Natural killer cell (primary cell): ENCODE measurements around the gene EFNA3. TPM values are rescaled to one million over a fixed set of nuclear protein-coding genes. Genes with fewer than 3 reads are reported as not detected.

Source experiments
- ATAC-seq, 3 donors: fragments of 150-1000 bp in 2 of 3; fragments of 200-7000 bp in 1 of 3; cut with Tn5 transposase; 1 replicate in 1 of 3; 2 replicates in 2 of 3; pipeline ENCODE4 v1.10.0; 2021; ENCODE audit warnings: mild to moderate bottlenecking in 2 of 3, moderate library complexity in 2 of 3
- DNase-seq, 2 donors: peaks; one replicate each; pipeline versions ENCODE4 v3.0.0 to v3.0.0-alpha.2; 2013 to 2021; ENCODE audit warnings: mixed read lengths in 1 of 2
- H3K27ac ChIP-seq: one replicate; pipeline ENCODE4 v1.5.1; 2013; ENCODE audit warnings: mild to moderate bottlenecking, low read length
- H3K27me3 ChIP-seq: one replicate; pipeline ENCODE4 v1.6.1; 2013; ENCODE audit warnings: low read length; ENCODE audit not compliant: control insufficient read depth, insufficient read depth
- H3K36me3 ChIP-seq: one replicate; pipeline ENCODE4 v1.6.1; 2013; ENCODE audit warnings: low read length; ENCODE audit not compliant: control insufficient read depth, insufficient read depth
- H3K4me1 ChIP-seq: one replicate; pipeline ENCODE4 v1.6.1; 2013; ENCODE audit warnings: low read length; ENCODE audit not compliant: control insufficient read depth, insufficient read depth
- H3K4me3 ChIP-seq: one replicate; pipeline ENCODE4 v1.5.1; 2013; ENCODE audit warnings: low read length
- H3K9me3 ChIP-seq: one replicate; pipeline ENCODE4 v1.6.1; 2013; ENCODE audit warnings: low read length; ENCODE audit not compliant: control insufficient read depth, insufficient read depth
- H3K27ac Mint-ChIP-seq, 2 donors: one replicate each; pipeline ENCODE4 v1.8.0; 2022; ENCODE audit warnings: mild to moderate bottlenecking in 2 of 2, mixed read lengths in 2 of 2, moderate library complexity in 1 of 2
- H3K27me3 Mint-ChIP-seq, 2 donors: one replicate each; pipeline ENCODE4 v1.8.0; 2022; ENCODE audit warnings: low read depth in 2 of 2, mixed read lengths in 2 of 2
- H3K36me3 Mint-ChIP-seq: one replicate; pipeline ENCODE4 v1.8.0; 2022; ENCODE audit warnings: mixed read lengths
- H3K4me1 Mint-ChIP-seq, 2 donors: one replicate each; pipeline ENCODE4 v1.8.0; 2022; ENCODE audit warnings: mixed read lengths in 2 of 2
- H3K4me3 Mint-ChIP-seq: one replicate; pipeline ENCODE4 v1.8.0; 2022; ENCODE audit warnings: mild to moderate bottlenecking, moderate library complexity, mixed read lengths
- H3K9me3 Mint-ChIP-seq, 2 donors: one replicate each; pipeline ENCODE4 v1.8.0; 2022; ENCODE audit warnings: mixed read lengths in 2 of 2
- WGBS: methylation state at CpG from one replicate; pipeline ENCODE4 v1.1.7; 2013; ENCODE audit warnings: missing lambda C conversion rate; ENCODE audit not compliant: insufficient coverage; 5-methylcytosine and 5-hydroxymethylcytosine counted together
- intact Hi-C: fragments of 100-400 bp; cut with micrococcal nuclease; formaldehyde crosslinking; loops from one replicate; pipeline ENCODE4 v1.14.2; 2022
- total RNA-seq, 4 donors: library from RNA; stranded (reverse); fragments of 120-200 nt in 1 of 4; gene quantifications; one replicate each; pipeline versions ENCODE4 v1.2.3 to v1.2.4, GENCODE V29; 2013 to 2022
- TF ChIP-seq, protein P1 (sequence below): fragments of 200-600 bp; IDR thresholded peaks from one replicate; pipeline ENCODE4 v1.8.0; 2022; ENCODE audit warnings: antibody characterized with exemption

Gene EFNA3
- total RNA-seq, 3 donors from 2014 or later (not counting 1 experiment from before 2014, with no cell fraction given), result 0.52 to 1.1 (median 0.68) TPM

DNA sequence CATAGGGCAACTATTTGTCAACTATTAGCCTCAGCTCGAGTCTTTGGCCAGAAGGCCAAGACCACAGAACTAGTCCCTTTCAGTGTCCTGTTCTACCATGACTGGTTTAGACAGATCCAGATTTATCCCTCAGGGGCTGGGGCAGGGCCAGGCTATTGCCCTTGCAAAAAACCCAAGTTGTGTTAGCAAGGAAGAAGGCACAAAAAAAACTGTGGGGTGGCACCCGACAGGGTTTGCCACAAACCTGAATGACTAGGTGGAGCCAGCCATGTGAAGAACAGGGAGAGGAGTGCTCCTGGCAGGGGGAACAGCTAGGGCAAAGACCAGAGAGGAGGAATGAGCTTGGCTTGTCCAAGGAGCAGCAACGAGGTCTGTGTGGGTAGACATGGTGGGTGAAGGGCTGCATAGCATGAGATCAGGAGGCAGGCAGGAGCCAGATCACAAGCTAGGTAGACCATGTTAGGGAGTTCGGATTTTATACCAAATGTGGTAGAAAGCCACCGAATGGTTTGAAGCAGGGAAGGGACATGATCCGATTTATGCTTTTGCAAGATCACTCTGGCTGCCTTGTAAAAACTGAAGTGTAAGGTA lies 40.7 kb upstream of the EFNA3 start:
- H3K27ac ChIP-seq, result no peak overlapping the region
- intact Hi-C loops, result no loop called here
- WGBS, result 82% methylated on average over 6 of the region's 6 CpGs
- no peaks in the 10 kb centered on the region for H3K27me3 ChIP-seq
- H3K27me3 Mint-ChIP-seq, result peaks cover 5 to 12% of the 10 kb centered on the region in 2 donors
- peaks cover 0 to 5% of the 10 kb centered on the region in 2 donors for H3K4me1 Mint-ChIP-seq
- H3K9me3 ChIP-seq, result no peaks in the 10 kb centered on the region
- TF ChIP-seq, protein P1, sequence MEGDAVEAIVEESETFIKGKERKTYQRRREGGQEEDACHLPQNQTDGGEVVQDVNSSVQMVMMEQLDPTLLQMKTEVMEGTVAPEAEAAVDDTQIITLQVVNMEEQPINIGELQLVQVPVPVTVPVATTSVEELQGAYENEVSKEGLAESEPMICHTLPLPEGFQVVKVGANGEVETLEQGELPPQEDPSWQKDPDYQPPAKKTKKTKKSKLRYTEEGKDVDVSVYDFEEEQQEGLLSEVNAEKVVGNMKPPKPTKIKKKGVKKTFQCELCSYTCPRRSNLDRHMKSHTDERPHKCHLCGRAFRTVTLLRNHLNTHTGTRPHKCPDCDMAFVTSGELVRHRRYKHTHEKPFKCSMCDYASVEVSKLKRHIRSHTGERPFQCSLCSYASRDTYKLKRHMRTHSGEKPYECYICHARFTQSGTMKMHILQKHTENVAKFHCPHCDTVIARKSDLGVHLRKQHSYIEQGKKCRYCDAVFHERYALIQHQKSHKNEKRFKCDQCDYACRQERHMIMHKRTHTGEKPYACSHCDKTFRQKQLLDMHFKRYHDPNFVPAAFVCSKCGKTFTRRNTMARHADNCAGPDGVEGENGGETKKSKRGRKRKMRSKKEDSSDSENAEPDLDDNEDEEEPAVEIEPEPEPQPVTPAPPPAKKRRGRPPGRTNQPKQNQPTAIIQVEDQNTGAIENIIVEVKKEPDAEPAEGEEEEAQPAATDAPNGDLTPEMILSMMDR, result no peak
- no peak overlapping the region for H3K4me3 ChIP-seq
- ATAC-seq, result no peak
- no peaks in the 10 kb centered on the region for H3K9me3 Mint-ChIP-seq
- no peaks in the 10 kb centered on the region for H3K4me1 ChIP-seq
- H3K36me3 ChIP-seq, result no peaks in the 10 kb centered on the region
- H3K4me3 Mint-ChIP-seq, result no peak overlapping the region
- no peaks in the 10 kb centered on the region for H3K36me3 Mint-ChIP-seq
- DNase-seq, result no peak
- H3K27ac Mint-ChIP-seq, result no peak overlapping the region

DNA sequence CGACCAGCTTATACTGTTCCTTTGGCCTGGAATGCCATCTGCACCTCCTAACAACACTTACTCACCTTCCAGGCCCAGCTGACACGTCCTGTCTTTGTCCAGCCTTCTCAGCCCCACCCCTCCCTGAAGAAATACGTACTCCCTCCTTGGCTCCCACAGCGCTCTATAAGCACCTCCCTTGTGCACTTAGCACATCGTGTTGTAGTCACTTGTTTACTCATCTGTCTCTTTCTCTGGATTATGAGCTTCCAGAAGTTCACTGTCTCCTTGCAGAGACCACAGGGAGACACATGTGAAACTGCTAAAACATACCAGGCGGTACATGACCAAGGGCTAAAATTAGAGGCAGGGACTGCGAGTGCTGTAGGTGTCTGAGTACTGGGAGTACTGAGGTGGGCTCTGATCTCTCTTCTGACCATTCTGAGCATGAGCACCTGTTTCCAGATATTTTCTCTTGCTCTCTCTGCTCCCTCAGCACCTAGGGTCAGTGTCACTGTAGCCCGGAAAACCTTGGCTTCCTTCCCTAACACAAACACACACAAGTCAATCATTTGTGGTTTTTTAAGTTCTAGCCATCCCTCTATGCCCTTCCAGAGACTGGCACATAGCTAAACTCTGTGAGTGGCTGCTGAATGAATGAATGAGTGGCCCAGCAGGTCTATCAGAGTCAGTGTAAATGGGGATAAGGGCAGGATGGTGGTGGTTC lies 39.9 kb upstream of the EFNA3 start:
- intact Hi-C loops, result no loop called here
- no peak overlapping the region for H3K27ac Mint-ChIP-seq

DNA sequence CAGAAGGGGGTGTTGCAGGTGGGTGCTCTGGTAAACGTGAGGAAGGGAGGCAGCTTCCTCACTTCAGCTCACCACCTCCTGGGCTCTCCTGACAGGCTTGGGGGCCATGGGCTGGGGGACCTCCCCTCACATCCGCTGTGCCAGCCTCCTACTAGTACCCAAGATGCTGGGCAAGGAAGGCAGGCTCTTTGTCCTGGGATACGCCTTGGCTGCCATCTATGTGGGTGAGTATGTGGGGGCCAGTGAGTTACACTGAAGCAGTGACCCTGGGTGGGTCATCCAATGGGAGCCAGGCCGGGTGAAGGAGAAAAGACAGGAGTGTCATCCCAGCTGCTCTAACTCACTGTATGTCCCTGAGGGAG lies 39.3 kb upstream of the EFNA3 start:
- Mint-ChIP-seq H3K9me3 (no peaks in the 10 kb centered on the region), H3K4me3 (no peak overlapping the region), H3K36me3 (no peaks in the 10 kb centered on the region), H3K4me1 (peaks cover 0 to 5% of the 10 kb centered on the region in 2 donors), H3K27ac (no peak overlapping the region), H3K27me3 (peaks cover 9 to 12% of the 10 kb centered on the region in 2 donors)
- Histone ChIP-seq H3K36me3 (no peaks in the 10 kb centered on the region), H3K9me3 (no peaks in the 10 kb centered on the region), H3K27me3 (no peaks in the 10 kb centered on the region), H3K4me3 (no peak overlapping the region), H3K27ac (no peak overlapping the region), H3K4me1 (no peaks in the 10 kb centered on the region)
- ATAC-seq (no peak), DNase-seq (no peak)
- WGBS, result 77% methylated on average over 3 of the region's 4 CpGs
- intact Hi-C loops, result no loop called here
- TF ChIP-seq, protein P1, result no peak

More for the DNA sequence above, 39.9 kb upstream of the EFNA3 start:
- H3K4me3 ChIP-seq, result no peak overlapping the region
- Mint-ChIP-seq H3K27me3 (peaks cover 7 to 12% of the 10 kb centered on the region in 2 donors), H3K4me1 (peaks cover 0 to 5% of the 10 kb centered on the region in 2 donors), H3K9me3 (no peaks in the 10 kb centered on the region), H3K4me3 (no peak overlapping the region), H3K36me3 (no peaks in the 10 kb centered on the region)
- no peak for ATAC-seq
- H3K27me3 ChIP-seq, result no peaks in the 10 kb centered on the region
- H3K36me3 ChIP-seq, result no peaks in the 10 kb centered on the region
- no peak for DNase-seq
- H3K27ac ChIP-seq, result no peak overlapping the region
- TF ChIP-seq, protein P1, result no peak
- H3K9me3 ChIP-seq, result no peaks in the 10 kb centered on the region
- WGBS, result 42% methylated on average over 8 of the region's 8 CpGs
- no peaks in the 10 kb centered on the region for H3K4me1 ChIP-seq
